Mesenchymal stem cell (in vitro differentiated cells and primary cell): Measurements from ENCODE around the gene VAX1.
"Not testable (repeated sequence)": the region's sequence is repeated elsewhere in the genome, so short reads cannot be mapped to it uniquely, and the experiment has no call there.

Experiments
- DNase-seq: peaks from one replicate; pipeline ENCODE4 v3.0.0-alpha.2; 2013
- H2AFZ ChIP-seq: one replicate; pipeline ENCODE4 v1.6.1; 2013; ENCODE audit warnings: low read depth, mild to moderate bottlenecking, control low read depth, inconsistent platforms, low read length, moderate library complexity
- H2AK5ac ChIP-seq: 2 replicates; pipeline ENCODE4 v1.6.1; 2013; ENCODE audit warnings: low read length, moderate library complexity, mild to moderate bottlenecking, inconsistent platforms; ENCODE audit not compliant: severe bottlenecking
- H2BK120ac ChIP-seq: one replicate; pipeline ENCODE4 v1.6.1; 2013; ENCODE audit warnings: low read depth, mild to moderate bottlenecking, inconsistent platforms, low read length, moderate library complexity
- H2BK12ac ChIP-seq, 2 experiments: one replicate each; pipeline ENCODE4 v1.6.1; 2013; ENCODE audit warnings: inconsistent platforms in 2 of 2, low read length in 2 of 2, mild to moderate bottlenecking in 2 of 2, moderate library complexity in 2 of 2, control low read depth in 1 of 2
- H2BK15ac ChIP-seq: one replicate; pipeline ENCODE4 v1.6.1; 2013; ENCODE audit warnings: mild to moderate bottlenecking, low read depth, inconsistent platforms; ENCODE audit not compliant: poor library complexity, severe bottlenecking
- H2BK5ac ChIP-seq: 2 replicates; pipeline ENCODE4 v1.6.1; 2013; ENCODE audit warnings: low read depth, mild to moderate bottlenecking, low read length, control low read depth, inconsistent platforms; ENCODE audit not compliant: poor library complexity, severe bottlenecking
- H3K14ac ChIP-seq, 2 experiments: one replicate each; pipeline ENCODE4 v1.6.1; 2013; ENCODE audit warnings: inconsistent platforms in 2 of 2, low read length in 2 of 2, control low read depth in 1 of 2, mild to moderate bottlenecking in 1 of 2, moderate library complexity in 1 of 2
- H3K18ac ChIP-seq, 2 experiments: one replicate each; pipeline ENCODE4 v1.6.1; 2013; ENCODE audit warnings: inconsistent platforms in 2 of 2, low read length in 2 of 2, control low read depth in 1 of 2, low read depth in 1 of 2, mild to moderate bottlenecking in 1 of 2
- H3K23ac ChIP-seq, 2 experiments: one replicate each; pipeline ENCODE4 v1.6.1; 2013; ENCODE audit warnings: inconsistent platforms in 2 of 2, low read length in 2 of 2, mild to moderate bottlenecking in 2 of 2, moderate library complexity in 2 of 2, control low read depth in 1 of 2
- H3K27ac ChIP-seq: 2 replicates; pipeline ENCODE4 v1.5.1; 2013; ENCODE audit warnings: mild to moderate bottlenecking, moderate library complexity, low read length, control low read depth, inconsistent platforms; ENCODE audit not compliant: poor library complexity, severe bottlenecking
- H3K27me3 ChIP-seq, 2 experiments: 2 replicates each; pipeline versions ENCODE4 v1.6.1 to v1.7.0; 2013; ENCODE audit warnings: low read length in 2 of 2, mild to moderate bottlenecking in 2 of 2, moderate library complexity in 2 of 2, control low read depth in 1 of 2, inconsistent platforms in 1 of 2; ENCODE audit not compliant: control insufficient read depth in 1 of 2, insufficient read depth in 1 of 2
- H3K36me3 ChIP-seq, 2 experiments: 2 replicates each; pipeline versions ENCODE4 v1.6.1 to v1.7.0; 2013; ENCODE audit warnings: low read length in 2 of 2, control low read depth in 1 of 2, inconsistent platforms in 1 of 2, low read depth in 1 of 2, mild to moderate bottlenecking in 1 of 2; ENCODE audit not compliant: insufficient read depth in 2 of 2, control insufficient read depth in 1 of 2
- H3K4ac ChIP-seq, 2 experiments: one replicate each; pipeline ENCODE4 v1.6.1; 2013; ENCODE audit warnings: inconsistent platforms in 2 of 2, low read length in 2 of 2, mild to moderate bottlenecking in 2 of 2, moderate library complexity in 2 of 2, control low read depth in 1 of 2, low read depth in 1 of 2
- H3K4me1 ChIP-seq: 2 replicates; pipeline ENCODE4 v1.6.1; 2013; ENCODE audit warnings: low read depth, low read length, control low read depth; ENCODE audit not compliant: control insufficient read depth, insufficient read depth
- H3K4me2 ChIP-seq: 2 replicates; pipeline ENCODE4 v1.6.1; 2013; ENCODE audit warnings: low read length, mild to moderate bottlenecking, inconsistent platforms; ENCODE audit not compliant: poor library complexity, severe bottlenecking
- H3K4me3 ChIP-seq, 2 experiments: 2 replicates each; pipeline versions ENCODE4 v1.5.1 to v1.7.0; 2013; ENCODE audit warnings: low read length in 2 of 2, mild to moderate bottlenecking in 2 of 2, control low read depth in 1 of 2, low read depth in 1 of 2; ENCODE audit not compliant: insufficient read depth in 1 of 2
- H3K79me1 ChIP-seq: replicated peaks from 2 replicates; pipeline ENCODE4 v1.6.1; 2013; ENCODE audit warnings: mild to moderate bottlenecking, control low read depth, low read length, inconsistent platforms; ENCODE audit not compliant: poor library complexity, severe bottlenecking
- H3K9ac ChIP-seq: 2 replicates; pipeline ENCODE4 v1.7.0; 2013; ENCODE audit warnings: mild to moderate bottlenecking, low read length, moderate library complexity
- H3K9me3 ChIP-seq: 2 replicates; pipeline ENCODE4 v1.7.0; 2013; ENCODE audit warnings: mild to moderate bottlenecking, low read length; ENCODE audit not compliant: control insufficient read depth
- H4K8ac ChIP-seq: one replicate; pipeline ENCODE4 v1.6.1; 2013; ENCODE audit warnings: inconsistent platforms, mild to moderate bottlenecking, low read length, moderate library complexity
- H4K91ac ChIP-seq: one replicate; pipeline ENCODE4 v1.6.1; 2013; ENCODE audit warnings: mild to moderate bottlenecking, low read length, inconsistent platforms
- WGBS: methylation state at CpG from one replicate; pipeline ENCODE4 v1.1.7; 2013; ENCODE audit warnings: mixed read lengths; 5-methylcytosine and 5-hydroxymethylcytosine counted together

The VAX1 gene

GRCh38 chr10:117130862-117131375 lies 7.2 kb downstream of the VAX1 start:
- H3K23ac ChIP-seq, result no peak overlapping the region
- H3K9me3 ChIP-seq, result no peaks in the 10 kb centered on the region
- WGBS, result 27% methylated on average over 8 of the region's 8 CpGs
- H2BK12ac ChIP-seq, result no peak overlapping the region
- no peak overlapping the region for H3K4ac ChIP-seq
- H2BK5ac ChIP-seq, result no peak overlapping the region
- H3K9ac ChIP-seq, result no peak overlapping the region
- H3K4me2 ChIP-seq, result no peak overlapping the region
- H3K36me3 ChIP-seq, result no peaks in the 10 kb centered on the region
- DNase-seq, result no peak
- H3K4me3 ChIP-seq, result peak overlapping the region in 1 of 2 experiments; percentile 70
- no peak overlapping the region for H4K91ac ChIP-seq
- no peaks in the 10 kb centered on the region for H3K79me1 ChIP-seq
- no peak overlapping the region for H3K27ac ChIP-seq
- no peak overlapping the region for H3K18ac ChIP-seq
- H4K8ac ChIP-seq, result no peak overlapping the region
- no peak overlapping the region for H2AFZ ChIP-seq
- H3K27me3 ChIP-seq, result peaks cover 82 to 91% of the 10 kb centered on the region in 2 experiments
- H2BK15ac ChIP-seq, result no peak overlapping the region
- H2AK5ac ChIP-seq, result no peak overlapping the region
- H3K4me1 ChIP-seq, result peaks cover 24% of the 10 kb centered on the region
- H3K14ac ChIP-seq, result no peak overlapping the region
- no peak overlapping the region for H2BK120ac ChIP-seq

- no peak overlapping the region for H3K18ac ChIP-seq
- no peak overlapping the region for H2BK12ac ChIP-seq
- 53% methylated on average over 2 of the region's 2 CpGs for WGBS
- no peak overlapping the region for H4K8ac ChIP-seq
- H2AFZ ChIP-seq, result no peak overlapping the region
- H3K79me1 ChIP-seq, result no peaks in the 10 kb centered on the region
- no peak overlapping the region for H3K23ac ChIP-seq
- no peaks in the 10 kb centered on the region for H3K9me3 ChIP-seq
- H4K91ac ChIP-seq, result no peak overlapping the region
- H3K27me3 ChIP-seq, result peaks cover 82 to 91% of the 10 kb centered on the region in 2 experiments
- H2BK15ac ChIP-seq, result no peak overlapping the region
- H3K4me1 ChIP-seq, result peaks cover 24% of the 10 kb centered on the region
- no peak overlapping the region for H3K4ac ChIP-seq
- no peaks in the 10 kb centered on the region for H3K36me3 ChIP-seq
- H2BK5ac ChIP-seq, result no peak overlapping the region
- no peak overlapping the region for H3K14ac ChIP-seq
- no peak overlapping the region for H2BK120ac ChIP-seq
- H3K9ac ChIP-seq, result no peak overlapping the region
- no peak overlapping the region for H3K4me3 ChIP-seq
- no peak overlapping the region for H3K4me2 ChIP-seq
- no peak overlapping the region for H2AK5ac ChIP-seq
- no peak for DNase-seq
- H3K27ac ChIP-seq, result no peak overlapping the region
Observed at GRCh38 chr10:117130346-117130745, 7.7 kb downstream of the VAX1 start.

DNA sequence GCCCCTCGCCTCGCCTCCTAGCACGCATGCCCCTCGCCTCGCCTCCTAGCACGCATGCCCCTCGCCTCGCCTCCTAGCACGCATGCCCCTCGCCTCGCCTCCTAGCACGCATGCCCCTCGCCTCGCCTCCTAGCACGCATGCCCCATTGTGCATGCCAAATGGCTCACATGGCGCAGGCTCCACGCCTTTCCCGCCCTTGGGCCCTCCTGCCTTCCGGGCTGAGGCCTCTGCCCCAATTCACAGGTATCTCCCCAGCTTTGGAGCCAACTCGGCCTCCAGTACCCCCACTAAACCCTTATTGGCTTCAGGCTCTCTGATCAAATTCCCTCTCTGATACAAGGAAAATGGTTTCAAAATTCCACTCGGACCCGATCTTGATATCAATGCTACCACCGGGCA lies 11.4 kb downstream of the VAX1 start:
- not testable (repeated sequence) for H3K18ac ChIP-seq, H2AK5ac ChIP-seq, H3K4ac ChIP-seq, H3K4me1 ChIP-seq, H3K4me2 ChIP-seq, H2BK12ac ChIP-seq, H3K14ac ChIP-seq, H2BK15ac ChIP-seq, H3K9me3 ChIP-seq, H3K79me1 ChIP-seq, H3K23ac ChIP-seq, H3K9ac ChIP-seq, H3K36me3 ChIP-seq, H2BK120ac ChIP-seq, H4K8ac ChIP-seq, H3K4me3 ChIP-seq, H3K27ac ChIP-seq, H2AFZ ChIP-seq, DNase-seq, H4K91ac ChIP-seq, H2BK5ac ChIP-seq
- H3K27me3 ChIP-seq, result peaks cover 53 to 63% of the 10 kb centered on the region in 2 experiments
- WGBS, result 93% methylated on average over 15 of the region's 23 CpGs

DNA sequence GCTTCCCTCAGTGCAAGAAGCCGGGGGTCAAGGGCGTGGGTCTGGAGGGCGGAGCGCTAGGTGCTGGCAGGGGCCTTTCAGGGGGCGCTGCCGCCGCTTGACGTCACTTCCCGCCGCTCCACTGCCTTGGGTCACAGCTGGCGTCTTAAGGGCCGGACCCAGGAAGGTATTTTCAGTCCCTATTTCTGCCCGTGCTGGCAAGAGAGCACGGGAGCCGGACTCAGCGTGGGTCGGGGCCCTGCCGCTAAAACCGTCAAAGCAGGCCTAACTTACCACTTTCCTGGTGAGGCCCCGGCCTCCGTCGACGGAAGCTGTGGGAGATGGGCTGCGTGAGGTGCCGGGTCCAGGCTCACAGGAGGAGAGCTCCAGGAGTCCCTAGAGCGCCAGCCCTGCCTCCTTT lies 12.0 kb downstream of the VAX1 start:
- Histone ChIP-seq H2BK120ac (no peak overlapping the region), H2BK12ac (no peak overlapping the region), H2BK15ac (no peak overlapping the region), H3K36me3 (no peaks in the 10 kb centered on the region), H2BK5ac (no peak overlapping the region), H3K9me3 (no peaks in the 10 kb centered on the region), H3K4me3 (no peak overlapping the region), H3K4me2 (no peak overlapping the region), H3K4ac (no peak overlapping the region), H4K8ac (no peak overlapping the region), H3K23ac (no peak overlapping the region), H3K14ac (no peak overlapping the region), H4K91ac (no peak overlapping the region), H2AK5ac (no peak overlapping the region), H3K4me1 (no peaks in the 10 kb centered on the region), H3K27me3 (peaks cover 47 to 57% of the 10 kb centered on the region in 2 experiments), H3K9ac (no peak overlapping the region), H3K18ac (no peak overlapping the region), H3K27ac (no peak overlapping the region), H2AFZ (no peak overlapping the region), H3K79me1 (no peaks in the 10 kb centered on the region)
- DNase-seq, result no peak
- 76% methylated on average over 25 of the region's 26 CpGs for WGBS
